Bronchial epithelial cell (primary cell): Measurements from ENCODE around the gene ADAMTS12. TPM values are rescaled to one million over a fixed set of nuclear protein-coding genes. Genes with fewer than 3 reads are reported as not detected.

ENCODE experiments used
- total RNA-seq: library from RNA; depleted of rRNA; stranded (reverse); fragments of >200 nt; gene quantifications from 2 replicates; pipeline ENCODE4 v1.2.1, GENCODE V29; 2014

Gene ADAMTS12
- total RNA-seq, 1 donor from 2014 or later = 0.26 TPM

Other genes starting within 250 kb of the ADAMTS12 start
- not detected in 2 replicates for gene RXFP3, start 44.4 kb upstream of the ADAMTS12 start, total RNA-seq
- not detected in 2 replicates for gene SLC45A2, start 92.7 kb upstream of the ADAMTS12 start, total RNA-seq
- gene AMACR, start 116.1 kb upstream of the ADAMTS12 start, total RNA-seq = 6.3 and 6.5 TPM in 2 replicates
- gene C1QTNF3, start 151.2 kb upstream of the ADAMTS12 start, total RNA-seq = 0.26 TPM in 2 replicates